HepG2 (cell line): Measurements from ENCODE around the gene DSCAM. TPM values are rescaled to one million over a fixed set of nuclear protein-coding genes. Genes with fewer than 3 reads are reported as not detected.

Source experiments
- ATAC-seq: fragments of 200-7000 bp; cut with Tn5 transposase; 3 replicates; pipeline ENCODE4 v1.9.1; 2020; ENCODE audit warnings: mild to moderate bottlenecking, moderate library complexity
- BruUV-seq: library from RNA; stranded (reverse); fragments of 400-500 nt; replicated peaks from 2 replicates; lab custom pipeline; 2021; lab: Mats Ljungman, UMichigan
- CTCF ChIA-PET: fragments of 300-600 bp; formaldehyde crosslinking; extraction: SDS; loops from one replicate; lab custom pipeline; 2021; ENCODE audit warnings: low total read pairs, inconsistent platforms, low intra/inter-chr PET ratio; lab: Yijun Ruan, JAX
- POLR2A ChIA-PET: fragments of 350-600 bp; sonication (Branson Sonifier 250); formaldehyde crosslinking; loops from one replicate; lab custom pipeline; 2020; ENCODE audit warnings: antibody characterized with exemption, inconsistent platforms; lab: Yijun Ruan, JAX
- DNase-seq: peaks from one replicate; pipeline ENCODE4 v3.0.0-alpha.2; 2015; ENCODE audit warnings: low spot score
- FAIRE-seq: peaks from 3 replicates; lab custom pipeline; 2011; peaks lifted over from hg19 to GRCh38; lab: Jason Lieb, UNC
- H2AFZ ChIP-seq: one replicate; pipeline ENCODE4 v1.6.1; 2011; ENCODE audit warnings: low read length, inconsistent platforms
- H3K27ac ChIP-seq: fragments of 300-600 bp; 3 replicates; pipeline ENCODE4 v1.8.0; 2011; ENCODE audit warnings: mixed run types, mild to moderate bottlenecking, mixed read lengths, low read length, inconsistent platforms; ENCODE audit not compliant: insufficient read depth; ENCODE audit errors: extremely low read length
- H3K27me3 ChIP-seq, 2 experiments: fragments of 200-600 bp in 1 of 2; 2 replicates in 1 of 2; 3 replicates in 1 of 2; pipeline versions ENCODE4 v1.6.0 to v1.8.0; 2011; ENCODE audit warnings: low read length in 2 of 2, mild to moderate bottlenecking in 2 of 2, moderate library complexity in 2 of 2, inconsistent platforms in 1 of 2; ENCODE audit not compliant: insufficient read depth in 2 of 2, control insufficient read depth in 1 of 2
- H3K36me3 ChIP-seq, 2 experiments: fragments of 200-600 bp in 1 of 2; replicated peaks in 1 of 2; 2 replicates in 1 of 2; 3 replicates in 1 of 2; pipeline versions ENCODE4 v1.5.1 to v1.8.0; 2011; ENCODE audit warnings: low read length in 2 of 2, inconsistent platforms in 1 of 2; ENCODE audit not compliant: insufficient read depth in 2 of 2, control insufficient read depth in 1 of 2
- H3K4me1 ChIP-seq: 2 replicates; pipeline ENCODE4 v1.5.1; 2012; ENCODE audit warnings: low read length, inconsistent platforms; ENCODE audit not compliant: insufficient read depth
- H3K4me2 ChIP-seq: 2 replicates; pipeline ENCODE4 v1.6.0; 2011; ENCODE audit warnings: low read depth, low read length, inconsistent platforms
- H3K4me3 ChIP-seq, 3 experiments: fragments of 200-600 bp in 1 of 3; sonication (generic), shearing (Covaris generic) in 1 of 3; replicated peaks in 1 of 3; 2 replicates each; pipeline ENCODE4 v1.5.1; 2011 to 2016; ENCODE audit warnings: low read length in 3 of 3, inconsistent platforms in 2 of 3, low read depth in 2 of 3, mild to moderate bottlenecking in 2 of 3, control low read depth in 1 of 3, mixed read lengths in 1 of 3; ENCODE audit not compliant: insufficient read depth in 1 of 3
- H3K79me2 ChIP-seq: one replicate; pipeline ENCODE4 v1.6.1; 2011; ENCODE audit warnings: low read length, inconsistent platforms; ENCODE audit not compliant: insufficient read depth
- H3K9ac ChIP-seq: 2 replicates; pipeline ENCODE4 v1.6.0; 2011; ENCODE audit warnings: mild to moderate bottlenecking, low read depth, low read length, inconsistent platforms; ENCODE audit not compliant: insufficient read depth
- H3K9me3 ChIP-seq: 2 replicates; pipeline ENCODE4 v1.5.1; 2012; ENCODE audit warnings: mild to moderate bottlenecking, low read length
- H4K20me1 ChIP-seq: 2 replicates; pipeline ENCODE4 v1.6.0; 2011; ENCODE audit warnings: inconsistent platforms, mild to moderate bottlenecking, low read length, moderate library complexity; ENCODE audit not compliant: insufficient read depth
- DMTF1 ChIP-seq: sonication (generic); formaldehyde crosslinking; IDR thresholded peaks from 2 replicates; pipeline ENCODE4 v1.4.0; 2020; ENCODE audit warnings: mild to moderate bottlenecking, missing genetic modification reagents
- POGZ ChIP-seq: sonication (generic); formaldehyde crosslinking; IDR thresholded peaks from 2 replicates; pipeline ENCODE4 v1.4.0; 2020; ENCODE audit warnings: mild to moderate bottlenecking, missing genetic modification reagents
- ZNF382 ChIP-seq: sonication (generic); formaldehyde crosslinking; IDR thresholded peaks from 2 replicates; pipeline ENCODE4 v1.5.0; 2020; ENCODE audit warnings: missing genetic modification reagents, mild to moderate bottlenecking, borderline replicate concordance
- ZNF407 ChIP-seq: sonication (generic); formaldehyde crosslinking; IDR thresholded peaks from one replicate; pipeline ENCODE4 v1.5.1; 2020; ENCODE audit warnings: mild to moderate bottlenecking, missing genetic modification reagents; ENCODE audit errors: not compliant biosample characterization
- whole genome bisulfite sequencing: methylation state at CpG from one replicate; pipeline ENCODE4 v1.1.6; 2017; ENCODE audit warnings: low lambda C conversion rate; 5-methylcytosine and 5-hydroxymethylcytosine counted together
- in situ Hi-C: cut with HindIII; loops from 2 replicates; pipeline ENCODE4 v1.10.0; 2017; ENCODE audit warnings: low pct_unique_long_range_greater_than_20kb; ENCODE audit not compliant: extremely low pct_ligation_motif_present
- intact Hi-C: fragments of 100-400 bp; cut with micrococcal nuclease; formaldehyde crosslinking; loops from one replicate; pipeline ENCODE4 v1.10.0; 2022; ENCODE audit not compliant: unreplicated experiment
- polyA plus RNA-seq, 8 experiments: library from polyadenylated mRNA; depleted of rRNA in 3 of 8; stranded (reverse) in 7 of 8; unstranded in 1 of 8; fragments of >200 nt; fragmentation: Illumina TruSeq in 4 of 8; extraction: Trizol in 4 of 8; gene quantifications; 2 replicates each; pipeline versions ENCODE4 v1.2.1 to v1.2.3, GENCODE V29; 2011 to 2016; ENCODE audit warnings: low read depth in 4 of 8, missing spikeins in 1 of 8, mixed read lengths in 1 of 8; ENCODE audit not compliant: insufficient read depth in 1 of 8
- total RNA-seq, 5 experiments: library from RNA; depleted of rRNA; stranded (reverse); fragments of >200 nt; fragmentation: Illumina TruSeq; extraction: Trizol; gene quantifications; 2 replicates each; pipeline ENCODE4 v1.2.3, GENCODE V29; 2016; ENCODE audit warnings: low read depth in 1 of 5

DSCAM gene
- total and polyA plus RNA-seq, 2 of the 13 experiments (the other 11 are each of a cell fraction or from before 2014, with no cell fraction given): not detected

- POLR2A ChIA-PET: no interaction called here
- in situ Hi-C loops: no loop called here
Measured at GRCh38 chr21:40829791-40830190, 17.2 kb downstream of the DSCAM start.

DNA sequence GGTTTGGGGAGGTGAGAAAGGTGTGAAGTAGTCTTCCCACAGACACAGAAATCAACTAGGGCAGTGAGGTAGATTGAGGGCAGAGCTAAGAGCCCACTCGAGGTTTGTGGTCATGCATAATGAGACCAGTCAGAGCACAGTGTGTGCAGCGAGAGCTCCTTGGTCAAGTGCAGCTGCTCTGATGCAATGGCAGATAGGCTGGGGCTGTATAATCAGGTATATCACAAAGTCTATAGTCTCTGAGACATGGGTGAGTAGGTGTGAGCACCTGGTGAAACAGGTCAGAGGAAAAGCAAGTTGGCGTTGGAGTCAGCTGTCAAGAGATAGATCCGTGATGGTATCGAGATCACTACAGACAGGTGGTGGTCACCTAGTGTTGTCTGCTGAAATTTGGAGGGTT is 17.6 kb downstream of the DSCAM start:
- in situ Hi-C loops (no loop called here), intact Hi-C loops (no loop called here)
- H4K20me1 ChIP-seq: no peaks in the 10 kb centered on the region
- no peaks in the 10 kb centered on the region for H3K27me3 ChIP-seq
- no peak overlapping the region for H3K9ac ChIP-seq
- POLR2A ChIA-PET: no interaction called here
- WGBS: 25% methylated on average over 5 of the region's 5 CpGs
- H3K9me3 ChIP-seq: peaks cover 68% of the 10 kb centered on the region
- ATAC-seq: no peak
- FAIRE-seq: no peak
- no TSS peak for BruUV-seq
- H3K36me3 ChIP-seq: no peaks in the 10 kb centered on the region
- no peak overlapping the region for H2AFZ ChIP-seq
- no peaks in the 10 kb centered on the region for H3K79me2 ChIP-seq
- CTCF ChIA-PET: no interaction called here
- no peak overlapping the region for H3K4me3 ChIP-seq
- H3K27ac ChIP-seq: no peak overlapping the region
- no peak overlapping the region for H3K4me2 ChIP-seq
- no peaks in the 10 kb centered on the region for H3K4me1 ChIP-seq
- DNase-seq: no peak
- TF ChIP-seq ZNF407 (CRISPR knock-in tag): no peak
- no peak for TF ChIP-seq ZNF382 (CRISPR knock-in tag)
- TF ChIP-seq POGZ (CRISPR knock-in tag): no peak

More at GRCh38 chr21:40829791-40830190, 17.2 kb downstream of the DSCAM start:
- no peak for FAIRE-seq
- no peaks in the 10 kb centered on the region for H3K27me3 ChIP-seq
- WGBS: 38% methylated on average over 2 of the region's 2 CpGs
- CTCF ChIA-PET: no interaction called here
- H2AFZ ChIP-seq: no peak overlapping the region
- no peak for ATAC-seq
- H3K9me3 ChIP-seq: peaks cover 64% of the 10 kb centered on the region
- H3K4me3 ChIP-seq: no peak overlapping the region
- no peak for DNase-seq
- no peaks in the 10 kb centered on the region for H3K79me2 ChIP-seq
- no TSS peak for BruUV-seq
- no peaks in the 10 kb centered on the region for H4K20me1 ChIP-seq
- H3K27ac ChIP-seq: no peak overlapping the region
- no peaks in the 10 kb centered on the region for H3K4me1 ChIP-seq
- no peak overlapping the region for H3K9ac ChIP-seq
- no peak for TF ChIP-seq DMTF1 (CRISPR knock-in tag)
- TF ChIP-seq, all 625 proteins: peak for 0
- H3K4me2 ChIP-seq: no peak overlapping the region
- no peaks in the 10 kb centered on the region for H3K36me3 ChIP-seq
- intact Hi-C loops: no loop called here
